ENCODE measurements around the gene CREB5. TPM values are rescaled to one million over a fixed set of nuclear protein-coding genes. Genes with fewer than 3 reads are reported as not detected.

The CREB5 gene
- total RNA-seq, 1 experiment from 2014 or later = 0.49 TPM

GRCh38 chr7:28530803-28531175 is 118.5 kb downstream of the CREB5 start:
- no TSS peak for BruUV-seq (replicated peaks)

More at GRCh38 chr7:28530803-28531175, 118.5 kb downstream of the CREB5 start:
- H2AFZ ChIP-seq (ENCODE audit: low read depth, low read length, poor library complexity, severe bottlenecking) = no peak overlapping the region
- H3K27me3 ChIP-seq (ENCODE audit: insufficient read depth, low read length) = peaks cover 58% of the 10 kb centered on the region
- H3K9me3 ChIP-seq (ENCODE audit: control insufficient read depth in 1 of 2, insufficient read depth in 1 of 2, low read depth in 1 of 2, low read length in 2 of 2) = no peaks in the 10 kb centered on the region
- CTCF ChIA-PET = no interaction called here
- H3K4me2 ChIP-seq (ENCODE audit: low read length) = no peak overlapping the region
- no peak for TF ChIP-seq CTCF (IDR thresholded peaks at IDR 0.05 in 2 of 3, conservative IDR thresholded peaks at IDR 0.05 in 1 of 3; ENCODE audit: borderline replicate concordance in 1 of 3, insufficient read depth in 1 of 3, low read depth in 2 of 3, low read length in 2 of 3)
- TF ChIP-seq EGR1 (IDR thresholded peaks at IDR 0.05; ENCODE audit: low read depth) = no peak
- TF ChIP-seq ZNF274 (IDR thresholded peaks at IDR 0.05; ENCODE audit: low read depth, low read length) = no peak
- TF ChIP-seq SRF (IDR thresholded peaks at IDR 0.05; ENCODE audit: low read depth) = no peak
- no peak for TF ChIP-seq FOSL1 (IDR thresholded peaks at IDR 0.05; ENCODE audit: low read depth)
- TF ChIP-seq CEBPB (IDR thresholded peaks at IDR 0.05; ENCODE audit: low read depth) = no peak
- no peak for TF ChIP-seq CBX3 (IDR thresholded peaks at IDR 0.05; ENCODE audit: low read depth)
- TF ChIP-seq ATF3 (IDR thresholded peaks at IDR 0.05) = no peak
- no peak for TF ChIP-seq RAD21 (IDR thresholded peaks at IDR 0.05; ENCODE audit: low read depth)
- POLR2A ChIA-PET = no interaction called here
- no peaks in the 10 kb centered on the region for H3K79me2 ChIP-seq (ENCODE audit: insufficient read depth, low read length)
- H3K27ac ChIP-seq (ENCODE audit: low read depth, low read length) = no peak overlapping the region
- DNase-seq (ENCODE audit: low read depth, low spot score) = no peak
- no peak overlapping the region for H3K9ac ChIP-seq (ENCODE audit: low read length)
- no peak for ATAC-seq
- H3K4me1 ChIP-seq (ENCODE audit: control insufficient read depth in 1 of 2, insufficient read depth in 2 of 2, low read length in 2 of 2) = no peaks in the 10 kb centered on the region
- no peaks in the 10 kb centered on the region for H3K9me2 ChIP-seq (ENCODE audit: insufficient read depth)
- RAD21 ChIA-PET (ENCODE audit: low non-redundant PET in 1 of 2, low total read pairs in 2 of 2, uncharacterized antibody in 2 of 2, unreplicated experiment in 2 of 2) = no interaction called here
- no peaks in the 10 kb centered on the region for H4K20me1 ChIP-seq (ENCODE audit: insufficient read depth)
- no peaks in the 10 kb centered on the region for H3K36me3 ChIP-seq (ENCODE audit: control insufficient read depth in 1 of 2, insufficient read depth in 2 of 2, low read length in 2 of 2)
- no peak overlapping the region for H3K4me3 ChIP-seq (replicated peaks in 1 of 2; ENCODE audit: low read depth in 1 of 2, low read length in 2 of 2)
- intact Hi-C loops (cut with micrococcal nuclease) = no loop called here
